Esophagus muscularis mucosa (tissue), 4 donors: ENCODE results near the gene BRCA1.

Experiments
- CTCF ChIP-seq, 3 experiments: fragments of 200-600 bp in 2 of 3; fragments of 450-650 bp in 1 of 3; sonication (generic) in 2 of 3; IDR thresholded peaks; one replicate each; pipeline ENCODE4 v1.5.1; 2017 to 2019; ENCODE audit warnings: antibody characterized with exemption in 3 of 3, mild to moderate bottlenecking in 2 of 3, moderate library complexity in 1 of 3
- EP300 ChIP-seq: sonication (generic); formaldehyde crosslinking; IDR thresholded peaks from one replicate; pipeline ENCODE4 v1.6.1; 2017; ENCODE audit warnings: antibody characterized with exemption
- POLR2A ChIP-seq: fragments of 450-650 bp; IDR thresholded peaks from one replicate; pipeline ENCODE4 v1.6.1; 2017; ENCODE audit warnings: antibody characterized with exemption, moderate library complexity, mild to moderate bottlenecking, low read depth

GRCh38 chr17:43034894-43035293 lies 90.3 kb downstream of the BRCA1 start:
- no peak for TF ChIP-seq CTCF (IDR thresholded peaks at IDR 0.05)
- TF ChIP-seq POLR2A: no peak
- no peak for TF ChIP-seq EP300
